ENCODE data around the gene DPYSL4. TPM values are rescaled to one million over a fixed set of nuclear protein-coding genes. Genes with fewer than 3 reads are reported as not detected.

DPYSL4 gene
- total RNA-seq, 4 donors from 2014 or later: 0.69 to 3.0 (median 0.81) TPM

DNA sequence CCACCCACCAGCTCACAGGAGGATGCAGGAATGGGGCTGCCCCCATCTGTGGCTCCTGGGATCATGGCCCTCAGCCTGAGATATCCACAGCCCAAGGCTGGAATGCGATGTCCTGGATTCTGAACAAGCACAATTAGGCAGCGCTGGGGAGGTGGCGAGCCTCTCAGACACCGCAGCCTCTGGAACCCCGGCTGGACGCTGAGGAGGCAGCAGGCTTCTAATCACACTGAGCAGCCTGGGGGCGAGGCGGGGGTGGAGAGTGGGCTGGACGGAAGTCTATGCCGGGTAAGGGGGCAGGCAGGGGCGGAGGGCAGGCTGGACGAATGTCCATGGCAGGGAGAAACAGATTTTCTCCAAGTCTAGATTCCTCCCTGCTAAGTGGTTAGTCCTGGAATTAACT lies 56.4 kb downstream of the DPYSL4 start:
- ATAC-seq (ENCODE audit: low FRiP score): no peak
- DNase-seq (ENCODE audit: low spot score): no peak
- TF ChIP-seq, protein P1, sequence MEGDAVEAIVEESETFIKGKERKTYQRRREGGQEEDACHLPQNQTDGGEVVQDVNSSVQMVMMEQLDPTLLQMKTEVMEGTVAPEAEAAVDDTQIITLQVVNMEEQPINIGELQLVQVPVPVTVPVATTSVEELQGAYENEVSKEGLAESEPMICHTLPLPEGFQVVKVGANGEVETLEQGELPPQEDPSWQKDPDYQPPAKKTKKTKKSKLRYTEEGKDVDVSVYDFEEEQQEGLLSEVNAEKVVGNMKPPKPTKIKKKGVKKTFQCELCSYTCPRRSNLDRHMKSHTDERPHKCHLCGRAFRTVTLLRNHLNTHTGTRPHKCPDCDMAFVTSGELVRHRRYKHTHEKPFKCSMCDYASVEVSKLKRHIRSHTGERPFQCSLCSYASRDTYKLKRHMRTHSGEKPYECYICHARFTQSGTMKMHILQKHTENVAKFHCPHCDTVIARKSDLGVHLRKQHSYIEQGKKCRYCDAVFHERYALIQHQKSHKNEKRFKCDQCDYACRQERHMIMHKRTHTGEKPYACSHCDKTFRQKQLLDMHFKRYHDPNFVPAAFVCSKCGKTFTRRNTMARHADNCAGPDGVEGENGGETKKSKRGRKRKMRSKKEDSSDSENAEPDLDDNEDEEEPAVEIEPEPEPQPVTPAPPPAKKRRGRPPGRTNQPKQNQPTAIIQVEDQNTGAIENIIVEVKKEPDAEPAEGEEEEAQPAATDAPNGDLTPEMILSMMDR (IDR thresholded peaks at IDR 0.05): no peak

DNA sequence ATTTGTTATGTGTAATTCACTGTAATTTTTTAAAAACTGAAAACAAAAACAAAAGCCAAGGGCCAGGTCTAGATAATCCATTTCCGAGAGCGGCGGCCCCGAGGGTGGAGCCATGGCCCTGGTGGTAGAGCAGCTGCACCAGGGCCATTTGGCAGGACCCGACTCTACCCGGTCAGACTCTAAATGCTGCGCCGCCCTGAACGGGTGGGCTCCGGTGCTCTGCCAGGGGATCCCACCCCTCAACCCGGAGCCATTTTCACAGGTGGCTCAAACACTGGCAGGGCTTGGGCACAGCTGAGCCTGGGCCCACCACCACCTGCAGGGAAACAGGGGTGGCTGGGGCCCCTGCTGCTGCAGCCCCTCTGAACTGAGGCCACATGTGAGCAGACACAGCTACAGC lies 56.9 kb downstream of the DPYSL4 start:
- no peak for ATAC-seq (ENCODE audit: low FRiP score)
- no peak for DNase-seq (ENCODE audit: low spot score)
- TF ChIP-seq, protein P1 (IDR thresholded peaks at IDR 0.05): no peak

DNA sequence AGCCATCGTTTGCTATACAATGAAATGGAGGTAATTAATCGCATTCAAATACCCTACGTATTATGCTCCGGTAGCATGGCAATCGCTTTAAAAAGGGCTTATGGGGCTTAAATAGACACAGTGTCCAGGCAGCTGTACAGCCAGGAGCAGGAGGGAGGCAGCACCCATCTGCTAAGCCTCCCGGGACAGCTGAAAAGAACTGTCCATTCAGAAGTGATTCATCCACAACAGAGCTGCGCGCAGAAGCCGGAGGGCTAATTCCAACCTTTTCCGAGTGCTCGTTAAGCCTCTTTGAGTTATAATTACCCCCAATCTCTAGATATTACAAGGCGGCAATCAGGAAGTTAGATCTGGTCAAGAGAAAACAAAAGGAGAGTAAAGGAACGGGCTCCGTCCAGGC lies 58.3 kb downstream of the DPYSL4 start:
- TF ChIP-seq, protein P1 (IDR thresholded peaks at IDR 0.05): no peak
- DNase-seq (ENCODE audit: low spot score) (no peak), ATAC-seq (ENCODE audit: low FRiP score) (no peak)

DNA sequence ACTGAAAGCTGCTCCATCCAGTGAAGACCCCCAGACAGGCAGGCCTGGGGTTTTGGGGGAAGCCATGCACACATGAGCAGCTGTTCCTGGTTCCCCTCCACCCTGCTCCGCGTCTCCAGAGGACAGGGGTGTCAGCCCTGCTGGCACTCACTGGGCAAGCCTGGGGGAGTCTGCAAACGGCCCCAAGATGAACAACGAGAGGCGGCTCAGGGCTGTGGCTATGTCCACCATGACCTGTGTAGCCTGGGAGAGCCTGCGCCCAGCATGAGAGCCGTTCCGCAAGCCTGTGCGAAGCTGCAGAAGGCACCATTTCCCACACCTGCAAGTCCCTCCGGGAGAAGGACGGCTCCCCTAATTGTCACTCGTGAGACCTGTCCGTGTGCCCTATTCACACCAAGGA lies 59.5 kb downstream of the DPYSL4 start:
- TF ChIP-seq, protein P1 (IDR thresholded peaks at IDR 0.05): no peak
- no peak for DNase-seq (ENCODE audit: low spot score)
- ATAC-seq (ENCODE audit: low FRiP score): no peak

DNA sequence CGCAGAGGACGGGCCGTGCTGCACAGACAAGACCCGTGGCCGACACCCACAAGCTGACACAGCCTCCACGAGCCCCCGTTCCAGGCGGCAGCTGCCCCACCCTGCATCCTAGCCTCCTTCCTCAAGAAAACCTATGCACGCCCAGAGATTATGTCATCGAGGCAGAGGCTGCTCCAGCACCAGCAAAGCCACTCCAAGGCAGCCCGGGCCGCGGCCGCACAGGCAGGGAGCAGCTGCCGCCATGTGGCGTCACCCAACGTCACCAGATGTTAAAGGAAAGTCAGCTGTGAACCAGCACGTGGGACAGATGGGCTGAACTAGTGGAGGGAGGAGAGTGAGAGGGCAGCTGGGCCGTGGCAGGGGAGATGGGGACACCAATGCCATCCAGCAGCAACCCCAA lies 61.2 kb downstream of the DPYSL4 start:
- no peak for DNase-seq (ENCODE audit: low spot score)
- TF ChIP-seq, protein P1 (IDR thresholded peaks at IDR 0.05): no peak
- no peak for ATAC-seq (ENCODE audit: low FRiP score)

DNA sequence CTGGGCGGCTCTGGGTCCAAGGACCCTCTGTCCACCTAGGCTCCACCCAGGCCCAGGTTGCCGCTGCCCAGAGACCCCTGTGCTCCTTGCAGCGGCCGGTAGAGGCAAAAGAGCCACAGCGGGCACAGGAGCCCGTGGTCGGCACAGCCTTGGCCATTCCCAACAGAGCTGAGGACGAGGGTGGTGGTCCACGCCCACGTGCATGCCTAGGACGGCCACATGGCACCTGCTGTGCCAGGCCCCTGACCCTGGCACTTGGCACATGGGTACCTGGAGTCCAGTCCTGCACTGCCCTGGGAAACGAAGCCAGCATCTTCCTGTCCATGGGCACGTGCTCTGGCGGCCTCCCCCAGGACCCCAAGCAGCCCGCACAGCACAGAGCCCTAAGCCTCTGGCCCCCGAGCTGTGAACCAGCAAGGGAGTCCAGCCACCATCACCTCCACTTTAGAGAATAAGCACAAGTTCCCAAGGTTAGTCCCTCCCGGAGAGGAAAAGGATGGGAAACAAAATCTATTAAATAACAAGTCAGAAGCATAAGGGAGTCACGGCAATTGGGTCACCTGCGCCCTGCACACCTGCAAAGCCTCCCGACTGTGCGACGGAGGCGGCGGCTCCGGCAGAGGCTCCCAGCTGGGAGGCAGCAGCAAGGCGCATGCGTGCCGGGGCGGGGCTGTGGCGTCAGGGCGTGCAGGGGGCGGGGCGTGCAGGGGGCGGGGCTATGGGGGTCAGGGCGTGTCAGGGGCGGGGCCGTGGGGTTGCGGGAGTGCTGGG lies 61.9 kb downstream of the DPYSL4 start:
- DNase-seq (ENCODE audit: low spot score): no peak
- TF ChIP-seq, protein P1 (IDR thresholded peaks at IDR 0.05): no peak
- no peak for ATAC-seq (ENCODE audit: low FRiP score)

DNA sequence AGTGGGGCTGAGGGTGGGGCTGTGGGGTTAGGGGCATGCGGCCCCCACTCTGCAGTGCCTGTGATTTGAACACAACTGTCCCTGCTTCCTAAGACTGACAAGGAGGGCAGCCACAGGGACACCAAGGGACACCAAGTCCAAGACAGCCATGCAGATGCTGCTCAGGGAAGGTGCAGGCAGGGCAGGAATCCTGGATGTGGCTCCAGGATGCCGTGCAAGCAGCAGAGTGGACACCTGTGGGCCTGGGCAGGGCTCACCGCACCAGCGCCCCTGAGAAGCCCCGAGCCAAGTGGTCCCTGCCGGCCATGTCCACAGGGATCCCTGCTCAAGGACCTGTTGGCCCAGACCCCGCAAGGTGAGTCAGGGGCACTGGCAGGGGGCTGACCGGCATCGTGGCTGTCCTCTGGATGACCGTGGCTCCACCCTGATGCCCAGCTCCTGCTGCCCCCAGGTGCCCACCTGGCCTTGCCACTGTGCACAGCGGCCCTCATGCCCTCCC lies 62.5 kb downstream of the DPYSL4 start:
- DNase-seq (ENCODE audit: low spot score): no peak
- TF ChIP-seq, protein P1 (IDR thresholded peaks at IDR 0.05): no peak
- no peak for ATAC-seq (ENCODE audit: low FRiP score)

Measured in omental fat pad (tissue), 4 donors.